Upper lobe of left lung (tissue), 4 donors: ENCODE measurements around the gene NKD2.

Source experiments
- CTCF ChIP-seq, 6 experiments: fragments of 450-650 bp in 4 of 6; fragments of 200-600 bp in 2 of 6; sonication (generic) in 2 of 6; IDR thresholded peaks; one replicate each; pipeline ENCODE4 v1.5.1; 2016 to 2019; ENCODE audit warnings: antibody characterized with exemption in 6 of 6
- EP300 ChIP-seq, 4 donors: sonication (generic); formaldehyde crosslinking; IDR thresholded peaks; one replicate each; pipeline ENCODE4 v1.5.1; 2017; ENCODE audit warnings: antibody characterized with exemption in 4 of 4, control low read depth in 2 of 4
- POLR2A ChIP-seq, 4 donors: fragments of 450-650 bp; IDR thresholded peaks; one replicate each; pipeline ENCODE4 v1.5.1; 2016 to 2017; ENCODE audit warnings: antibody characterized with exemption in 4 of 4, mild to moderate bottlenecking in 2 of 4
- POLR2AphosphoS5 ChIP-seq, 2 donors: sonication (generic); formaldehyde crosslinking; IDR thresholded peaks; one replicate each; pipeline ENCODE4 v1.5.1; 2017; ENCODE audit warnings: antibody characterized with exemption in 2 of 2

GRCh38 chr5:1037123-1037670, 28.6 kb downstream of the NKD2 start:
- TF ChIP-seq CTCF (IDR thresholded peaks at IDR 0.05) (no peak), POLR2A (IDR thresholded peaks at IDR 0.05) (no peak), POLR2AphosphoS5 (IDR thresholded peaks at IDR 0.05) (no peak), EP300 (IDR thresholded peaks at IDR 0.05) (no peak)
